EL (cell line): Measurements from ENCODE around the gene RELT.
A peak's percentile ranks its signal among the peaks of the same experiment; 100 is the strongest.

Source experiments
- DNase-seq: peaks from one replicate; pipeline ENCODE4 v3.0.0-alpha.2; 2016

The RELT gene

GRCh38 chr11:73376803-73377629 is 817 bp downstream of the RELT start:
- peak; percentile 86 for DNase-seq

- no peak for DNase-seq
Measured at GRCh38 chr11:73379189-73379880, 3.1 kb downstream of the RELT start.

GRCh38 chr11:73380331-73380730 is 4.1 kb downstream of the RELT start:
- DNase-seq: no peak

GRCh38 chr11:73380897-73381410 is 4.8 kb downstream of the RELT start:
- no peak for DNase-seq

- DNase-seq: no peak
Measured at GRCh38 chr11:73381589-73381988, 5.4 kb downstream of the RELT start.

- no peak for DNase-seq
Measured at GRCh38 chr11:73382183-73382582, 6.0 kb downstream of the RELT start.

- no peak for DNase-seq
Measured at GRCh38 chr11:73382747-73383146, 6.5 kb downstream of the RELT start.

- no peak for DNase-seq
Measured at GRCh38 chr11:73383249-73384124, 7.3 kb downstream of the RELT start.

- DNase-seq: no peak
Measured at GRCh38 chr11:73384125-73384441, 7.9 kb downstream of the RELT start.

- no peak for DNase-seq
Measured at GRCh38 chr11:73384531-73384871, 8.3 kb downstream of the RELT start.

GRCh38 chr11:73384872-73385689 is 8.9 kb downstream of the RELT start:
- peak; percentile 18 for DNase-seq

- no peak for DNase-seq
Measured at GRCh38 chr11:73386016-73386415, 9.8 kb downstream of the RELT start.

- DNase-seq: no peak
Measured at GRCh38 chr11:73386546-73386945, 10.3 kb downstream of the RELT start.

- no peak for DNase-seq
Measured at GRCh38 chr11:73387594-73388264, 11.5 kb downstream of the RELT start.

- peak; percentile 76 for DNase-seq
Measured at GRCh38 chr11:73388265-73389133, 12.3 kb downstream of the RELT start.

GRCh38 chr11:73389134-73389525 is 12.9 kb downstream of the RELT start:
- DNase-seq: peak; percentile 61

- DNase-seq: no peak
Measured at GRCh38 chr11:73389916-73390315, 13.7 kb downstream of the RELT start.

GRCh38 chr11:73390601-73391565 is 14.7 kb downstream of the RELT start:
- no peak for DNase-seq

- no peak for DNase-seq
Measured at GRCh38 chr11:73391665-73392064, 15.5 kb downstream of the RELT start.
